Activated CD4-positive, alpha-beta T cell treated with anti-CD3 and anti-CD28 coated beads, Interleukin-2, Interleukin-6, amounts not matched to agents 100 ng/mL and 50 ng/mL, durations not matched to agents 16 hours and 8 hours (primary cell): ENCODE measurements around the gene MDM1.

Source experiments
- DNase-seq: peaks from one replicate; pipeline ENCODE4 v3.0.0-alpha.2; 2020

The MDM1 gene

DNA sequence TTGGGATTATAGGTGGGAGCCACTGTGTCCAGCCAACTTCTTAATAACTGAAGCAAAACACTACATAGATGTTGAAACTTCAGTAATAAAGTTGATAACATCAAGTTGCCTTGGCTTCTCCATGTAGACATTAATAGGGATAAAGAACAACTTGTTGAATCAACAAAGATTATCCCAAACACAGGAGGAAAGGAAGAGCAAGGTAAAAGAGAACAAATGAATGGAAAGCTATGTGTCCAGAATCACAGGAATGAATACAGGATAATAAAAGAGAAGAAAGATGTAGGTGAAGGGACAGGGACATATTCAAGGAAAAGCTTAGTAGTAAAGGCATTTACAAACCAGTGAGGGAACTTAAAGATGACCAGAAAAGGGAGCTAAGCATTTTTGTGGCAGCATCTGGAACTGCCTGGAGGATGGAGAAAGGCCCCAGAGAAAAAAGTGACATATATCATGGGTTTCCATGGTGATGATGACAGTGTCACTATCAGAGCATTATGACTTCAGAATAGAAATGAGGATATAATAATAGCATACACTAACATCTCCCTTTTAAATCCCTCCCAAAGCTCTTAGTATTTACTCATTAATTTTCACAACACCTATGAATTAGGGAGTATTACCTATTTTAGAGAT is 24.0 kb upstream of the MDM1 start:
- no peak for DNase-seq

DNA sequence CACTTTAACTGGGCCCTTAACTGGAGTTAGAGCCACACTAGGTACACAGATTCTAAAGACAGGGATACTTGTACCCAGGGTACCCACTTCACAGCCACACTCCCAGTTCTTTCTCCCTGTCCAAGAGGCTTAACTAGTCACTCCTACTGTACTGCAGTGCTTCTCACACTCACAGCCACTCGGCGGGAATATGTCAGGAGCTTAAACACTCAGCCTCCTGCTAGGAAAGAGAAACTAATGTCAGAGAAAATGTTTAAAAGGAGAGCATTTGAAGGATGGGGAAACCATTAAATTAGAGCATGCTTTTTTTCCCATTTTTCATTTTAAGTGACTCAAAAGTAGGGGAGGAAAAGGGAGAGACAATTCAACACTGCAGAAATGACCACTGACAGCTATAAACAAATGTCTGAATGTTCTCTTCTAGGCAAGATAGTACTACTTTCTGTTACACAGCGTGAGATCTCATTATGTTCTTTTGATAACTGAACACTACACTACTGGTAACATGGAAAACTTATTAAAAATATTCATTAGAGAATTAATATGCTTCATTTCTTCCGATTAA is 22.9 kb upstream of the MDM1 start:
- DNase-seq = no peak

DNA sequence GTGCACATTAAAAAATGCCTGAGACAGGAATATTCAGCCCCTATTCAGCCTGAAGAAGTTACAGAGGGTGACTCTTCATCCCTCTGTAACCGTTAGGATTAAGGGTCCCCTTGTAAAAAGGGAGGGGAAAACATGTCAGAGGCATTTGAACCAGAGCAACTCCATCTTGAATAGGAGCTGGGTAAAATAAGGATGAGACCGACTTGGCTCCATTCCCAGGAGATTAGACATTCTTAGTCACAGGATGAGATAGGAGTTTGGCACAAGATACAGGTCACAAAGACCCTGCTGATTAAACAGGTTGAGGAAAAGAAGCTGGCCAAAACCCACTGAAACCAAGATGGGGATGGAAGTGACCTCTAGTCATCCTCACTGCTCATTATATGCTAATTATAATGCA is 19.9 kb upstream of the MDM1 start:
- no peak for DNase-seq

DNA sequence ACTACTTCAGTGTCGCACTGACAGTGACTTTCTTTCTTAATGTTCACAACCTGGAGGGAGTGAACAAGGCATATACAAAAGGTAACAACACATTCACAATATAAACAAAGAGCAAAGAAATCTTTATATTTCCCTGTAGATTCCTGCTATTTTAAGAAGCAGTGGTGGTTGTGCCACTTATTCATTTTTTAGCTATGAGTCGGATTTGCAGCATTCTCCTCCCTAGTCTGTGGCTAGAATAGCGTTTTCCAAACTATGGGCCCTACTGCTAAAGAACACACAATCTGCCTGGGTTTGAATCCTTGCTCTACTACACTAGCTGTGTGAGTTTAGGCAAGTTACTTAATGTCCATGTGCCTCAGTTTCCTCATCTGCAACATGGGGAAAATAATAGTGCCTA is 18.6 kb upstream of the MDM1 start:
- DNase-seq = no peak

DNA sequence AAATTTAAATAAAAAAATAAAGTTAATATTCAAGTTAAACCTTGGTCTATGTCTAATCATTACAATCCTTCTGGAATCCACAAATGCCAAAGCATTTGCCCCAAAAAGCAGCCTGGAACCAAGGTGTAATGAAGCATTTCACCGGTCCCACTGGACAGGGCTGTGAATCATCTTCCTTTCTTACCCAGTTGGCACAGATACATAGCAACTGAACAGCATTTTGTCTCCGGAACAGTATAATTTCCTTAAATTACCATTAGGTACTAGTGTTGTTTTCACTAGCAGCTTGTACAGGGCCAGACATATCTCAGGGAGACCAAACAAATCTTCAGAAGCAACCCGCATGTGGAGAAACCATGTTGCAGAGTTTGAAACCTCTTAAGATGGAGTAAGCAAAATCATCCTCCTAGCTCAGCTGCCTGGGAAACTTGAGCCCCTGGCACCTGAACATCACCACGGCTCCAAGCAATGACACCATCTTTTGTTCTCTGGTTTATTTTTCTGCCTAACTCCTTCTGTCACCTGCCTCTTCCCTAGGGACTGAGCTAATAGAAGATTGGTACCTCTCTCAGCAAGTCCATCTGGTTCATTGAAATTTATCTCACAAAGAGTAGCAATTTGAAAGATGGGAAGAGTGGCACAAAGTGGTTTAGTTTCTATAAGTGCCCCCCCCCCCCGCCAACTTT is 17.9 kb upstream of the MDM1 start:
- no peak for DNase-seq

DNA sequence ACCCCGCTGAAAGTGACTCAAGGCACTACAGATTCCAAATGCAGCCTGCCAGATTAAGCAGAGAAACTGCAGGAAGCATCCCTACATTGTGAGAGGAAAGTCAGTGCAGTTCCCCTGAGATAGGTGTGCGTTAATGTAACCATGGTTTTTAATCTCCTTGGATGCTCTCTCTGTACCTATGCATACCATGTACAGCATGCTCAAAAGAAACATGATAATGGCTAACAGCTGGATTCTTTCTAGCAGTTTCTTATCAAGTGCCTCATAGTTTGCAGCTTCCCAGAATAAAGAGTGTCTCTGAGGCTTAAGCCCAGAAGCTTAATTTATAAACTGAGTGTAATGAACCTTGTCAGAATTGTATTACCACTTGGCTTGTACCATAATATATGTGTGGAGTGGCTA is 17.1 kb upstream of the MDM1 start:
- no peak for DNase-seq

DNA sequence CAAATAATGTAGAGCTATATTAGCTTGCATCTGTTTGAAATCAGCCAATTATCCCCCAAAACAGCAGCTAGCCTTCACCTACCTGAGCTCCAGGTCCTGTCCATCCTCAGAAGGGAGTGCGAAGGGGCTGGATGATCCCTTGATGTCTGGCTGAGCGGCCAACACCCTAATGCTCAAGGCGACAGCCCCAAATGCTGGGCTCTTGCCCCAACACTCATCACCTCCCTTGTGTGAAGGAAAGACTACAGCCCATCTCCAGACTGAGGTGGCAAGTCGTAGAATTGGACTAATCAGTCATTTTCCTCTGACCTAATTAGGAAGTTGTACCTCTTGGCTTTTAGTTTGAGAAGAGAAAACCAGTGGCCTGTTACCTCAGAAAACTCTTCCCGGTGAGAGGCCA is 16.3 kb upstream of the MDM1 start:
- no peak for DNase-seq

DNA sequence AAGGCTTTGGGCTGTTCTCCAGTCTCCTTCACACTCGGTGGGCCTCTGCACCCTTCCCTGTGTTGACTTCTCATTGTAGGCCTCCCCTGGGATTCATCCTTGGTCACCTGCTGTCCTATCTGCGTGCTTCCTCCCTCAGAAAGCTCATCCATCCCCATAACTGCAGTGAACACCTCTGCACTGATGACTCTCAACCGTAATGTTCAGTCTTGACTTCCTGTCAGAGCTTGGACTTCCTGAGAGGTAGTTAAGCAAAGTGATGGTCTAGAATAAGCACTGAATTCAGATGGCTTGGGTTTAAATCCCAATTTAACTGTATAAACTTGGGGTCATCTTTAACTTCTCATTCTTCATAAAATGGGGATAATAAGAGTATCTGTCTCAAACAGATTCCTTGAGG is 13.6 kb upstream of the MDM1 start:
- DNase-seq = no peak

DNA sequence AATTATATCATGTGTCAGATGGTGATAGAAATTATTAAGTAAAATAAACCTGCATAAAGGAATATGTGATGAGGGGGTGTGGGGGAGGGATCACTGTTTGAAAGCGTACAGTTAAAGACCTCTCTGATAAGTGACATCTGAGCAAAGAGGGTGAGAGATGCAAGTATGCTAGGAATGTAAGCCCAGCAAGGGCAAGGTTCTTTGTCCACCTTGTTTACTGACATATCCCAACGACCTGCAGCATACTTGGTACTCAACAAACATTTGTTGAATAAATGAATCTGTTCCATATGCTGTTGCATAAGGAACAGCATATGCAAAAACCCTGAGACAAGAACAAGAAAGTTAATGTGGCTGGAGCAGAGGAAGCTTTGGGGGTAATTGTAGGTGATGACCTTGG is 12.0 kb upstream of the MDM1 start:
- DNase-seq = no peak

DNA sequence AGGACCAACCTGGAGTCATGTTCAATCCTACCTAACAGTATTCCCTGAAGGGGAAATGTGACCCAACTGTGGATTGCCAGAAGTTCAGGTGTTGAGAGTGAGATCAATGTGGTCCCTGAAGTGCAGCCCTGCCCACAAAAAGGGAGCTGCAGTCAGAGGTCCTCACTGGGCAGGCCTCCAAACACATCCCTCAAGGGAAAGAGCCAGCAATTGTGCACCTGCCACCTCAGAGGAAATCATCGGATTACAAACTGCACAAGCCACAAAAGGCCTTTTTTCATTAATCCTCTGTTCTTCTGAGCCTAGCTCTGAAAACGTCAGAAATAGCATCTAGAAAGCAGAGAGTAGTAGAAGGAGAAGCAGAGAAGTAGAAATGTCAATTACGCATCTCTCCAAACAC is 10.8 kb upstream of the MDM1 start:
- DNase-seq = no peak

DNA sequence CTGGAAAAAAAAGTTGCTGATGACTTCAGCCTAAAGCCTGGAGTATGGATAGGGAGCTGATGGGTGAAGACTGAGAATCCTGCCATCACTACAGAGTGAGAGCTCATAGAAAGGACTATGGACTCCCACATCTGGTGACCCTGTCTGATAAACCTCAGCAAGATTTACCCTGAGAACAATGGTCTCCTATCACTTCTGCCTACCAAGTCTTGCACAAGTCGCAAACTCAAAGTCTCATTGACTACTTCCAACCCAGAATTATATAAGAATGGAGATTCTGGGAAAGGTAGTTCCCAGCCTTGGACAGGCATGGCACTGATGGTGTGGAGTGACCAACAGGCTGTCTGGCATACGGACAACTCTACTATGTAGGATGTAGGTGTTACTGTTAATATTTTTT is 9.7 kb upstream of the MDM1 start:
- no peak for DNase-seq

DNA sequence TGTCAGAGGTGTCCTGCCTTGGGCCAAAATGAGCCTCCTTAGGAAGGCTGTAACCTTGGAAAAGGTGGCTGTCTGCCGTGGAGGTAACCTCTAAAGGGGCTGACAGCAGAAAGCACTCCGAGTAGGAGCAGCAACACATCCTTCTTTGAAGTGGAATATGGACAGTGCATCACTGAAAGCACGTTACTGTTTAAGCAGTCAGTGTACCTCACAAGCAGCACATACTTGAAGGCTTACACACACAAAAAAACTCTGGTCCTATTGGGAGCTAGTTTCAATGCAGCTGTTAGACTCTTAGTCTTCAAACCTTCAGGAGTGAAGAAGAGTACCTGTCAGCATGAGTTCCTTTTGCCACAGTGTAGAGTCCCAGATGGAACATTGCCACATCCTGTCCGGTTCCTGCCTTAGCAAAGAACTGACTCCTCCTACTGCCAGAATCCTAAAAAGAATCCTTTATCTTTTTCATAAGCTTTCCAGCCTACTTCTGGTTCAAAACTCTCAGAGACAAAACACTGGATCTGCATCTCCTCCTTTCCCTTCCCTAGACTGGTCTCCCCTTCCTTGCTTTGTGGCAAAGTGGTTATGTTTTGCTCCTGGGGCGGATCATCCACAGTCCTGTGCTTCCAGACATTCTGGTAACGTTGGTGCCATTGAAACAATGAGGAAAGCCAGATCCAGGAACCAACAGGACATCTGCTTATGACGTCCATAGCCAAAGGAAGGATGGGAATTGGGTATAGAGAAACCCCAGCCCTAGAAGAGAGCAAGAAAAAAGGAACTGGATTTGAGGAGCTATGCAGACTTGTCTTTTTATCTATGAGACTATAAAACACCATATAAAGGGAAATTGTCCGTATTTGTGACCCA is 8.5 kb upstream of the MDM1 start:
- no peak for DNase-seq

DNA sequence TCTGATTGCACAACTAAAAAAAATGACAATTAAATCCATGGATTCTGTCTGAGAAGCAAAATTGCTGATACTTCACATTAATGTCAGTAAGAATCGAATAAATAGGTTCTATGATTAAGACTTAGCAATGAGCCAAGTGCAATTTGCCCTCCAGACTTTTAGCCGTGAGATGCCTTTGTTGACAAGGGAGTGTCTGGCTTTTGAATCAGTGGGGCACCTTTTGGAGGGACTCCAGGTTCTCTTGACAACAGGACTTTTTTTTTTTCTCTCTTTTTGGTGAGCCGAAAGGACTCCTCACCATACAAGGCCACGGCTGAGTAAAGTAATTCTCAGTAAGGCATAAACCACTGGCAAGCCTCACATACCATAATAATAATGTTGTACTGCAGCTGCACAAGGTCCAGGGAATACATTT is 4.7 kb upstream of the MDM1 start:
- no peak for DNase-seq

DNA sequence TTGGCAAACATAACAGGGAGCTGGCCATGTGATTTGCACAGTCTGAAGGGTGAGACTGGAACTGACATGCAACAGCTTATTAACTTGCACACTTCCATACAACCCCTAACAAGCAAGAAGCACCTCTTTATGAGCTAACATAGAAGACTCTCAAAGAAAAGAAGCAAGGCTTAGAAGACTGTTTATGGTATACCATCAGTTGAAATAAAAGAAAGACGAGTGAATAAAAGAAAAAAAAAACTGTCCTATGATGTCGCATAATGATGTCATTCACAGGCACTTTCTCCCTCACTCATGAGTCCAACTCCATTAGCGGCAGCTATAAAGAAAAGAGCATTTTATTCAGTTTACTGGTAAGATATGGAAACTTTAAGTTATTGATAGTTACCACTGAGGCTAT is 3.3 kb upstream of the MDM1 start:
- no peak for DNase-seq

DNA sequence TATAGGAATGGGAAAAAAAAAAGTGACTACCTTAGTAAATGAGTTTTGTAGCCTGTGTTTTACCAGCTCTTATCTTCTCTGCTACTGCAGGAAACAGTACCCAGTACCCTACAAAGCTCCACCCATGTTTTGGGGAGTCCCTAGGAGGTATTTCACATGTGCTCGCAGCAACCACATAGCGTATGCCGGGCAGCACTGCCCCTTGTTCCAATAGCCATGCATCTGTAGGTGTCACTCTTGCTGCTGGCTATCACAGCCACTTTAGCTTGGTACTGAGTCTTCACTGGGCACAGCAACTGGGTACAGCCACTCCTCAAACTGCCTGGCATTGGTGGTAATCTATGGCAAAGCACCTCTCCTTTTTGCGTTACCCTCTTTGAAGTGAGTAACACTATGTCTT is 2.0 kb upstream of the MDM1 start:
- peak; percentile 51 for DNase-seq

DNA sequence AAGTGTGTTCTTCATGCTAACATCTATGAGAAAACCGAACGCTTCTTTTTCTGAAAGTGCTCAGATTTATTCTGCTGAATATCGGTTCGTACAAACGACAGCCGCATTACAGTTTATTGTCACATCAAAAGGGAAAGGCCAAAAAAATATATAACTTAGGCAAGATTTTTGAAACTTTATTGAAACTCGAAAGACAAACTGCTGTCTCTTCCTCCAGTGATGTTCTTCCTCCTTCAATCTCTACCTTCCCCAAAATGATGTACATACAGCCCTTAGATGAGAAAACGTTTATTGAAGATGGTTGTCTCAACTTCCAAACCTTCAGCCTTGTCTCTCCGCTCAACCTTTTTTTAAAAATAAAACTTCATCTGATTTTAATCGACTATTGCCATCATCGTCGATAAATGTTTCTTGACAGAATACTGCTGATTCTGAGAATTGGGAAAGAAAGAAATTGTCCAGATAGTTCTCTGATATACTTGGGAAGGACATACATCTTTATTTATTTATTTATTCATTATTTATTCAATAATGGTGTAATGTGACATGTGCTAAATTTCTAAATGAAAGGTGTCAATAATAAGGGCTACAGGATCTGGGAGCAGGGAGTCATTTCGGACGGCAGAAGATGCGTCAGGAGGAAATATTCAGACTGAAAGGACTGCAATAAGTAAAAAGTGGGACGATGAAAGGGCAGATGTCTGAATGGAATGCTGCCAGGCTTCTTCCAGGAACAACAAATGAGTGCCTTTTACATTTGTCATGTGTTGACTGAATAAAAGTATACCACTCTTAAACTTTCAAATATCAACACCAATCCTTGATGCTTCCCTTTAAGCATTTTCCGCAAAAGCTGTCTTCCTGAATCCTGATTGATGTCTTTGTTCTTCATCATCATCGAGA is 817 bp upstream of the MDM1 start:
- DNase-seq = no peak

DNA sequence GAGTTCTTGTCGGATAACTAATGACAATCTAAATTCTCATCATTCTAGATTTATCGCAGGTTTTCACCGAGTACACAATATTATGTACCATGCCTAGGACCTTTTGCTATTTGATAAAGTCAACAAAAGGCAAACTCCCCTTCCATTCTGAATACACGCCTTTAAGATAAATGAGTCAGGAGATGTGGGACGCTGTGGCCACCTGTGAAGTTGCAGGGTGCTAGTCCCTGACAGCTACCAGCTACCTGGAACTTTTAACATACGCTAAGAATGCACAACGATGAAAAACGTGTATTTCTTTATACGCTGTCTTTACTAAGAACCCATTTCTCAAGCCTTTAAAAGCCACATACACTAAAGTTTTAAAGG is 678 bp downstream of the MDM1 start:
- peak; percentile 42 for DNase-seq

DNA sequence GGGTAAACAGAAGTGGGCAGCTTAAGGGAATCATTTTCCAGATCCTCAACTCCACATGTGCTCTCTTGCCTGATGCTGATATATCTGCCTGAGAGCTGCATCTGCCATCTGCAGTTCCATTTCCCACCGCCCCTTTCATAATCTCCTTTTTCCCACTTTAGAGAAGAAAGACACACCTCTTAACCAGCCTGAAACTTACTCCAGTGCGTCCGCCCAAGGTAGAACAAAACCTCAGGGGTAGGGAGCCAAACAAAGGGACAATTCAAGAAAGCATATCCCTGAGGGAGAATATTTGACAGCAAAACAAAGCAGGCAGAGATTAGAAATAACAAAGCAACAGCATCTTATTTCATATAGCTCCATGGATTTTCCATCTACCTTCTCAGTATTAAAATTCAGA is 4.3 kb downstream of the MDM1 start:
- no peak for DNase-seq

DNA sequence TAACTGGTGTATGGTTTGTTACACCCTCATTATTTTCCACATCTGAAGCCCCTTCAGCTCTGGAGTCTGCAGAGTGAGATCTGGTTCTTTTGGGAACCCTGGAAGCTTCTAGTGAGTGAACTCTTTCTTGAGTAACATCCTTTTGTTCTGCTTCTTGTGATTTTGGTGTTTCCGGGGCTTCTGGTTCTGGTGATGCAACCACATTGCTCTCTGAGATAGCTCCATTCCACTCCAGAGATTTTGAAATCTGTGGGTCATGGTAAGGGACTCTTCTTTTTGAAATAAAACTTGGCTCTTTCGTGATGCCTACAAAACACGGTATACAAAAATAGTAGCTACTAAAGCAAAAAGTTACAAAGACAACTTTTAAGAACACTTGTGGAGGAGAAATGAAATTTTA is 5.4 kb downstream of the MDM1 start:
- no peak for DNase-seq

DNA sequence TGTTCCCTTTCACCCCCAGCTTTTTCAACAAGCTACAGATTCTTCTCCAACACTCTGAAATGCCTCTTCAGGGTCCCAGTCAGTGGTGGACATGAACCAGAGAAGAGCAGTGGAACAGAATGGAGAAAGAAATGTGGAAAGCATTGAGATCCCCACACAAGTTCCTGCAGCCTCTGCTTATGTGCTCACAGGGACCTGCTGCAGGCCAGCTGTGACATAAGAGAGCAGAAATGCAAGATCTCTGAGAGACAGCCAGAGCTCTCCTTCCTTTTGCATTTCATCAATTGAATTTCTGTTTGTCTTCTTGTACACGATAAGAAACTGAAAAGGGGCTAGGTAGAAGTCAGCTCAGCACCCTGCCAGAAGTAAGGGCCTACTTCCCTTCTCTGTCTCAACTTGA is 6.2 kb downstream of the MDM1 start:
- no peak for DNase-seq

DNA sequence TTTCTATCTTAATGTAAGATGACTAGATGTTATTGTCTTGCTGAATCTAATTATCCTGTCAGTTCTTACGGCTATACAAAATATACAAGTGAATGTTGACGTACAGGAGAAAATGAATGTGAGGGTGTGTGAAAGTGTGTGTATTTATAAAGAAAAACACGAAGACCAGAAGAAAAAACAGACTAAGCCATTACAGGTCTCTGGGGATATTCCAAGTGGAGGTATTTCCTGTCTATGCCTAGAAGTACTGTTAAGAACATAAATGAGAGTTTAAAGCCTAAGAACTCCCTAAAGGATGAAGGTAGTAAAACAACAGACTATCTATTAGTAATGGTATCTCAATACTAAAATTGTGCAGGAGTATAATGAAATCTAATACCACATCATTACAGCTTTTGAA is 7.6 kb downstream of the MDM1 start:
- no peak for DNase-seq

DNA sequence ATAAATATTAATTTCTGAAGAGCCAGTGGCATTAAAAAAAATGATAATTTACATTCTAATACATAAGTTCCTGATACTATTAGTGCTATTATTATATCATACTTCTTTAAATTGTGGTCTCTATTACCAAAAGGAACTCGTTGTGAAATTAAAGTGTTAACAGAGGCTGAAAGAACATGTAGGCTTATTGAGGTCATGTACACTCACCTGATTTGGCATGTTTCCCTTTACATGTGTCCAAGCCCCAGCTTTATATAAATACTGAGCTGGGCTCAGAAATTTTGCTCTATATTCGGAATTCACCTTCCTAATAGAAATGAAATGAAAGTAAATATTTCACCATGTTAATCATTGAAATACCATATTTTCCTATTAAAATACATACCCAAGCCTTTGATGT is 11.0 kb downstream of the MDM1 start:
- no peak for DNase-seq
